GM19099 (cell line): ENCODE measurements around the gene NLGN4X.

Source experiments
- POLR2A ChIP-seq: IDR thresholded peaks from 3 replicates; pipeline ENCODE4 v1.6.1; 2011; ENCODE audit warnings: low read depth; ENCODE audit not compliant: insufficient read length; ENCODE audit errors: extremely low read depth

Gene NLGN4X

DNA sequence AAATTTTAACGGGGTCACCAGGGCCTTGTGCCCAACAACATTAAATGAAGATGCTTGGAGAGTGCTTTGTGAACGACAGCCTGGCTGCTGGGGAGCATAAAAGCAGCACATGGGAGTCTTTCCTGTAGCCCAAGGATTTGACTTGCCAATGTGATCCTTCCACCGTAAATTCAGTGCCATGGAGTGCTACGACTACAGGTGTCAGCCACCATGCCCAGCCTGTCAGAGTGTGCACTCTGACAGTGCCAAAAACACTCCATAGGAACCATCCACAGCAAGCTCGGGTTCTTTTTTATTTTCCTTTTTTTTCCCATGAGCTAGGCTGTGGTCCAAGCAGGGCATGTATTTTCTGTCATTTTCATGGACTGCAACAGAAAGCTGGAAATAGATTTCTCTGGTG, 156.9 kb downstream of the NLGN4X start:
- no peak for TF ChIP-seq POLR2A

DNA sequence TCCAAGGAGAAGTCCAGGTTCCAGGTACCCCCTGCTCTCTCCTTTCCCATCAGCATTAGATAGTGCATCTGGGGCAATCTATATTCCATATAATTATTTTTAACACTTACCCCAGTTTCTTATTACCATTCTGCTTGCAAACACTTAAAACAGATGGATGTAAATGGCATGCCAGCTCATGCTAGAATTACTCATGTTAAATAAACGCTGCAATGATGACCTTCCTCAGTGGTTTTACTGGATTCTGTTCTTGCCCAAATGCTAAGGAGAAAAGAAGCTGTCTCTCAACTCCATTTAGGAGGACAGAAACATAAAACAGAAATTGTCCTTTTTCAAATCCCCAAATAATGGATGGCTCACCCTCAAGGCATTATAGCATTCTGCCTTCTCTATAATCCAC, 161.1 kb downstream of the NLGN4X start:
- TF ChIP-seq POLR2A = no peak

DNA sequence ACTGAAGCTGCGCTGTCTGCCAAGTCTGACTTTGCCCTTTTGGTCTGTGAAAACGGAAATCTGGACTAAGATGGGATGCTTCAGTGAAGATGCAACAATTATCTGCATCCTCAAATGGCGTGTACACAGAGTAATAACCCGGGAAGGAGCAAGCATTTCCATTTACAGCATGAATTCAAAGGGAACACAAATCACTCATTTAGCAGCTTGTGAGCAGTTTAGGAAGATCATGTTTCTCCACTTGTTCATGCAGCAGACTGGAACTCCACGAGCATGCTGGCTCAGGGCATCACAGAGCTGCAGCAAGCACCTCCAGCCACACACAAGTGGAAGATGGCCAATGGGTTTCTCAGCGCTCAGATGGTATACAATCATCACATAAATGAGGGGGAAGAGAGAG, 175.5 kb downstream of the NLGN4X start:
- no peak for TF ChIP-seq POLR2A

DNA sequence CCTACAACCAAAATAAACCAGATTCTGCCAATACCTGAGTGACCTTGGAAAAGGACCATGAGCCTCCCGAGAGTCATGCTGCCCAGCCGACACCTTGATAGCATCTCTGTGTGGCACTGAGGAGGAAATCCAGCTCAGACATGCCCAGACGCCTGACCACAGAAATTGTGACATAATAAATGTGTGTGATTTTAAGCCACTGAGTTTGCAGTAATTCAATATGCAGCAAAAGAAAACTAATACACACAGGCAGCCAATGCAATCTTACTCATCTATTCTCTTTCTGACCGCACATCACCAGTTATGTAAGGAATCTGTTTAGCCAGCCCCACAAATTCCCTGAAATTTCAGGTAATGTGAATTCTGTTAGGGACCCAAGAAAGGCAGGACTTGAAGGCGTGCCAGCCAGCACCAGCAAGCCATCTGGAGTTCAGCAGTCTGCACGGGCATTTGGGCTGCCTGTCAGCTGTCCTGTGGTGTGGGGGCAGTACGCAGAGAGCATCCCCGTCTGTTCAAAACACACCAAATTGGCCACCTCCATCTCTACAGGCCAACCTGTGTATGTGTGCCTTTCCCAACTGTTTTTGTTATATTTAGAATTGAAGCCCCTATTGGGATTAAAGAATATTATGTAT, 176.4 kb downstream of the NLGN4X start:
- TF ChIP-seq POLR2A = no peak

DNA sequence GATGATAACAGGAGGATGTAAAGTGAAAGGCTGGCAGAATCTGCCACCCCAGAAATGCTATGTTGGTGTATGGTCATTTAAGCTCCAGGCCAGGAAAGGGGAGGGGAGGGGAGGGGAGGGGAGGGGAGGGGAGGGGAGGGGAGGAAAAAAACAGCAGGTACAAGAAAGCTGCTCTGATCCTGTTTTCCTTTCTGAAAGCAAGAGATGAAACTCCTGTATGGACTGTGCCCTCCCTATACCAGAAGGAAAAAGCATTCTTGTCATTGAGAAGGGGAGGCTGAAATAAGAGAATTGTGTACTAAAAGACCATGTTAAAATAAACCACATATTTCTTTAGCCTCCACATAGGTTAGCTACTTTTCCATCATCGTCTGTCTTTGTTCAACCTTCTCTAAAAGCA, 179.5 kb downstream of the NLGN4X start:
- no peak for TF ChIP-seq POLR2A

DNA sequence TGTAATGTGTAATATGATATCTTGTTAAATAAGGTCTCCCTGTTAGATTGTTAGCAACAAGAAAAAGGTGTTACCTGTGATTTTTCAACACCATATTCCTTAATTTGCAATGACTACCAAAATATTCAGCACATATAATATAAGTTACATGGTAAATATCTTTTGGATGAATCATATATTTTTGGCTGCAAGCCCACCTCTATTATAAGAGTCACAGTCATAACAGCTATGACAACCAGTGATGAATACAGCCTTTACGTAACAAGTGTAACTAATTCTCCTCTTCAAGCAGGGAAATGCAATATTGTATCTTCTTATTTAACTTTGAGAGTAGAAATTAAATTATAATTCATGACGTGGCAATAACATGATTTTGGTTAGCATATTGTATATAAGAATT, 187.0 kb downstream of the NLGN4X start:
- no peak for TF ChIP-seq POLR2A

DNA sequence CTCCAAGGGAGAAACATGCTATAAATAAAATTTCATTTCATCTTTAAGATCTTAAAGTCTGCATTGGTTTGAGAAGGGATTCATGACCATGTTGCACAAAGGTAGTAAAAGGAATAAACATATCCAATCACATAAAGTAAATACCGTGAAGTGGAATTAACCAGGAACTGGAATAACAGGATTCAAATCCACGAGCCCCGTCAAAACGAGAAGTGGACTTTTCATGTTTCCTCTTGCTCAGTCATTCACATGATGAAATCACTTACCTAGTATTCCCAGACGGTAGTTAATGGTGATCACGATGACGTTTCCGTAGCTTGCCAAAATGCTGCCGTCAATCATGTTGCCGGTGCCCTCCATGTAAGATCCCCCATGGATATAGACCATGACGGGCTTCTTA, 199.7 kb downstream of the NLGN4X start:
- no peak for TF ChIP-seq POLR2A

DNA sequence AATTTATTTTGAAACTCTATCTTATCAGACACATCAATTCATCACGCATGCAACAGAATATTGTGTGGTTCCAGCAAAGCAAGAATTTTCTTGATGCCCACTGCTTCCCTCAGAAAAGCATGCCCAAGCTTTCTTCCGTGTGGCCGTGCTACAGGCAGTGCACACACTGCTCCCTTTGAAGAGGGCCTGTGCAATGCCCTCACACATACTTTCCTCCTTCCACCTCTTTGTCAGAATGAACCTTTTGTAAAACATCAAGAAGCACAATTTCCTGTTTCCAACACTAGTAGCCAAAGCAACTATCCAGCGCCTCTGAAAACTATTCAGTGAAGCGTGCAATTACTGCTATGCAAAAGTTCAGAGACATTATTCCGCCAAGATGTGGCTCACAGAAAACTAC, 201.7 kb downstream of the NLGN4X start:
- TF ChIP-seq POLR2A = no peak

DNA sequence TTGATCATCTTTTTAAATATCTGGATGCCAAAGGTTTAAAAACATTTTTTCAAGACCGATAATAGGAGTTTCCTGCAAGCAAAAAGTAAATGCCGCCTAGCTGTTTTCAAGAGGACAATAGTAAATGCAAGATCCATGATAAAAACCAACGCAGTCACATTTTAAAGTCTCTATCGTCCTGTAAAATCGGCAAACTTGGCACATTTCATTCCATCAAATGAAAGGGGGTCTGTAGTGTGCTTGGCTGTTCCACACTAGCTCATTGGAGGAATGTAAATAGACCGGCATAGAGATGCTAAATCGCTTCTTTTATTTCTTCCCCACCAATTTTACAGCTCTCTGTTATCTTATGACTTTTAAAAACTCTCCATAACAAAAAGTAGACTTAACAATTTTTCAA, 202.2 kb downstream of the NLGN4X start:
- TF ChIP-seq POLR2A = no peak

DNA sequence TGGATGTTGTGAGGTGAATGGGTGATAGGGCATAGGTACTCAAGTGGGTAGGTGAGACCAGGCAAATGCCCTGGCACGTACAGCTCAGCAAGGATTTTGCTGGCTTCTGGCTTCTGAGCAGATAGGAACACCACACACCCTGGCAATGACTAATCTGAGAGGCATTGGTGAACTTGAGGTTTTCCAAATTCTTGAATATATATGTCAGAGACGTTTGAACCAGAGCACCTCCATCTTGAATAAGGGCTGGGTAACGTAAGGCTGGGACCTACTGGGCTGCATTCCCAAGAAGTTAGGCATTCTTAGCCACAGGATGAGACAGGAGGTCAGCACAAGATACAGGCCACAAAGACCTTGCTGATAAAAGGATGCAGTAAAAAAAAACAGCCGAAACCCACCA, 204.5 kb downstream of the NLGN4X start:
- TF ChIP-seq POLR2A = no peak

DNA sequence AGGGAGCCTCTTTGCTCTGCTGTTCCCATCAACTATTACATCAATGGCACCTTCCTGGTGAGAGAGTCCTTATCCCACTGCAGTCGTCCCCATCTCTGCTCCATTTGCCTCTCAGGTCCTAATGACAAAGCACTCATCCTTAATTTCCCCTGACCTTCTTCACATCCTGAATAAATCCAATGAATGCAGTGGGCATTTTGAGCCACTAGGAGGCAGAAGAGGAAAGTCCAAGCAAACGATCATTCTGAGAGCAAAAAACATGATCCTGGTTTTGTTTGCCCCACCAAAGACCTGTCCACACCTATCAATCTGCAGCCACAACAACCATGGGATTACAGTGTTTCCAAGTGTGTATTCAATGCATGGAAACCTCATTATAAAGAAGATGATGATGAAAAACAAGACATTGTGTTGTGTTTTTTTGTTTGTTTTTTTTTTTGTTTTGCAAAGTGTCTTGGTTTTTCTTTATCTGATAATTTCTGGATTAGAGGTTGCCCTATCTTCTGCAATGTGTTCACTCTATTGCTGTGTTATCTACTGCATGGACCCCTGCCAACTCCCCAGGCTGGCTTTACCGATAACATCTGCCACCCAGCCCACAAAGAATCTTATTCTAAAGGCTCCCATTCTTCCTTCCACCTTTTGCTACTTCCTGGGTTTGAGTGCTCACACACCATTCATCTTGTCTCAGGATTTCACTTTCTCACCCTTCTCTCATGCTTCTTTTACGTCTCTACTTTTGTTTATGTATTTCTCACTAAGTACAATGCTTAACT, 207.2 kb downstream of the NLGN4X start:
- no peak for TF ChIP-seq POLR2A

DNA sequence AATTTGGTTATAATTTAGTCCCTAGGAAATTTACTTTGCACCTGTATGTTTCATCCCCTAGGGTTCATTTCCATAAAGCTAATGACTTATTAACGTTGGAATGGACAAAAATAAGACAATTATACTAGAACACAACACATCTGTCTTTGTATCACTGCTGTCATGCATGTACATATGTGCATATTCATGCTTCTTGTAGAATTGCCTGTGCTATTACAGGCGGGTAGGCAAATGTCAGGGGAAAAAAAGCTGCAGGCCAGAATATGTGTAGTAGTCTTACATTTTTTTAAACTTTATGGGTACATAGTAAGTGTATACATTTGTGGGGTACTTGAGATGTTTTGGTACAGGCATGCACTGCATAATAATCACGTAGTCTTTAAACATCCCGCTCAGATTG, 209.6 kb downstream of the NLGN4X start:
- TF ChIP-seq POLR2A = no peak

DNA sequence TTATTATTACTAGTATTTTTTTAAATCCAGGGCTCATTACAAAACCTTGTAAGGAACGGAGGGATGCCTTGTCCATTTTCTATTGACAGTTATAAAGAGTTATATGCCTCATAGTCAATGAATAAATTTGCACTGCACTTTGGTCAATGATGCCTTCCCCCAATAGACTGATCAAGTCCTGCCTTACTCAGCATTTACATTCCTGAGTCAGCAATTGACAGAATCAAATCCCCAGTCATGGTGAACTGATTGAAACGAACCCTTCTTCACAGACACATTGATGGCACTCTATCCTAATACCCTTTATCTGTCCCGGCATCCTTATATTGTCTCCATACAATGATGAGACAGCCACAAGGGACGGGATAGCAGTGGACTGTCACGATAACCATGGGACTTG, 213.2 kb downstream of the NLGN4X start:
- TF ChIP-seq POLR2A = no peak

DNA sequence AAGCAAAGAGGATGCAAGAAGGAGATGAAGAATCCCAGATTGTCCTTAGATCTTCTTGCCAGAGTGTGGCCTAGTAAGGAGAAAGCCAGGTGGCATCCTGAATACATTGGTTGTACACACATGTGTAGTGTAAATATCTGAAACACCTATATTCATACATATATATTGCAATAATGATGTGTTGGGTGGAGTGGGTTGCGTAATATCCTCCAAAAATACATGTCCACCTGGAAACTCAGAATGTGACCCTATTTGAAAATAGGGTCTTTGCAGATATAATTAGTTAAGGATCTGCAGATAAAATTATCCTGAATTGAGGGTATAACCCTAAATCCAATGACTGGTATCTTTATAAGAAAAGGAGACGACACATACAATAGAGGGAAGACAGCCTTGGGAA, 216.3 kb downstream of the NLGN4X start:
- no peak for TF ChIP-seq POLR2A

DNA sequence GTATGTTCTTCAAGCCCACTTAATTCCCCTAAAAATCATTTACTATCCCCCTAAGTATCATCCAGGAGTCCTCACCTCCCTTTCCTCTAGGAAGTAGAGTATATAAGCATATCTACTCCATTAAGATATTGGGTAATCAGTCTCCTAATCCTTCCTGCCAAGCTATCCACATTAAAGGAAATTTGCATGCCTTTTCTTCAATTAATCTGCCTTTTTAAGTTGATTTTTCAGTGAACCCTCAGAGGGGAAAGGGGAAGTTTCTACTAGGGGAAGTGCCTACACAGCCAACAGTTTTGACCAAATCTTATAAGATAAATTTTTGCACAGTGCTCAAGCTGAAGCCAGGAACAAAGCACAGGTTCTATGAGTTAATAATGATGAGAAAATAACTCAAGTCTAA, 222.8 kb downstream of the NLGN4X start:
- TF ChIP-seq POLR2A = no peak

DNA sequence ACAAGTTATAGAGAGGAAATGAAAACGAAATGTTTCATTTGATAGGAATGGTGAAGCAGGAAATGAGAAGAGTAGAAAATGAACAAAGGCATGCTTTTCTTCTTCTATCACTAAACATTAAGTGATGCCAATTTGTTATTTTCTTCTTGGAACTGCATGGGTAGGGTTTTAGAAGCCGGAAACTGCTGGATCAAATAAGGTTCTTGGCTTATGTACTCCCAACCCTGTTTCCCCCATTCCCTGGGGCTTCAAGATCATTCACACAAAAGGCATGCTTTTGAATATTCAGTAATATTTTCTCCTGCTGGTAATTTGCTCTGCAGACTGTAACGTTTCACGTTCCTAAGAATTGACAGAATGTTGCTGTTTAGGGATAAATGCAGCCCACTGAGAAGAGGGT, 224.1 kb downstream of the NLGN4X start:
- no peak for TF ChIP-seq POLR2A

DNA sequence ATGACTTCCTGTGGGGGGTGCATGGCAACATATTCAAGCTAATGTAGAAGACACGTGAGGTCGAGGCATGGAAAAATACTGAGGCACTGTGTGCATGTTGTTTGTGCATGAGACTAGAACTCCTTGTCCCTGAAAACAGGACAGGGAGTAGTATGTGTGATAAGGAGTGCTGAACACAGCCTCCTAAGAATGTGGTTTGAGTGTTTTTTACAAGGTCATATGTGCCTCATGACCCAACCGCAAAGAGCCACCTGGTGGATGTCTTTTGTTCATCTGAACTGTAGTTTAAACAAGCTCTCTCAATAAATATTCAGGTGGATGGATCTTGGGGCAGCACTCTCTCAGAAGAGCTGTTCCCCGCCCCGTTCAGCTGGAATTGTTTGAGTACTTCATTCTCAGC, 226.6 kb downstream of the NLGN4X start:
- TF ChIP-seq POLR2A = no peak

DNA sequence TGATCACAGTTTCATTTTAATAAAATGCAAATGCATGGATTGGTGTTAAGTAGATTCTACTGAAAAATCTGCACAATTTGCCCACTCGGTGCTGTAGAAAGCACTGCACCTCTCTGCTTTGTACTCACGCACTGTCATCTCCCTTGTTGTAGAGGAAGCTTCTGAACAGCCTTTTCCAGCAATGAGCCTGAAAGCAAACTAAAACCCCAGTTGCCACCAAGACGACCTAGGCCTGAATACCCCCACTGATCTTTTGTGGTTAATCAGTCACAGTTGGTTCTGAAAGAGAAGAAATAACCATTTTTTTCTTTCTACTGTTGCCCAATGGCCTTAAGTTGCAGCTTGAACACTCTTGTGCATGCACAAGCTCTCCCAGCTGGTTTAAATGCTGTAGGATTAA, 229.8 kb downstream of the NLGN4X start:
- TF ChIP-seq POLR2A = no peak

DNA sequence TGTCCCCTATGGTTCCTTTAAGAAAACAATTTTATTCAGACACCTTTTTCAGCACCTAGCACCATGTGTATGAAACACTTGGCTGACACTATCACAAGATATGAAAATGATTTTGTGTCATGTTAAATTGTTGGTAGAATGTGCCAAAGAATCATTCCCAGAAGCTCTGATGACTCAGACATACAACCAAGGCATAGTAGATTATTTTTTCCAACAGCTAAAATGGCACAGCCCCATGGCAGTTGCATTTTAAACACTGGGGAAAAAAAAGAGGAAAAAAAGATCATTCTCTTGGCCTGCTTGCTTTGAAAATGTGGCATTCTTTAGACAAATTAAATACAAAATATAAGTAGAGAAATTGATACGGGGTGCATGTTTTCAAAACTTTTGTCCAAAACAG, 230.2 kb downstream of the NLGN4X start:
- TF ChIP-seq POLR2A = no peak
